ENCODE data around the gene SQSTM1. TPM values are rescaled to one million over a fixed set of nuclear protein-coding genes. Genes with fewer than 3 reads are reported as not detected.

SQSTM1 gene
- polyA plus RNA-seq, 3 donors: 149 to 259 (median 177) TPM

DNA sequence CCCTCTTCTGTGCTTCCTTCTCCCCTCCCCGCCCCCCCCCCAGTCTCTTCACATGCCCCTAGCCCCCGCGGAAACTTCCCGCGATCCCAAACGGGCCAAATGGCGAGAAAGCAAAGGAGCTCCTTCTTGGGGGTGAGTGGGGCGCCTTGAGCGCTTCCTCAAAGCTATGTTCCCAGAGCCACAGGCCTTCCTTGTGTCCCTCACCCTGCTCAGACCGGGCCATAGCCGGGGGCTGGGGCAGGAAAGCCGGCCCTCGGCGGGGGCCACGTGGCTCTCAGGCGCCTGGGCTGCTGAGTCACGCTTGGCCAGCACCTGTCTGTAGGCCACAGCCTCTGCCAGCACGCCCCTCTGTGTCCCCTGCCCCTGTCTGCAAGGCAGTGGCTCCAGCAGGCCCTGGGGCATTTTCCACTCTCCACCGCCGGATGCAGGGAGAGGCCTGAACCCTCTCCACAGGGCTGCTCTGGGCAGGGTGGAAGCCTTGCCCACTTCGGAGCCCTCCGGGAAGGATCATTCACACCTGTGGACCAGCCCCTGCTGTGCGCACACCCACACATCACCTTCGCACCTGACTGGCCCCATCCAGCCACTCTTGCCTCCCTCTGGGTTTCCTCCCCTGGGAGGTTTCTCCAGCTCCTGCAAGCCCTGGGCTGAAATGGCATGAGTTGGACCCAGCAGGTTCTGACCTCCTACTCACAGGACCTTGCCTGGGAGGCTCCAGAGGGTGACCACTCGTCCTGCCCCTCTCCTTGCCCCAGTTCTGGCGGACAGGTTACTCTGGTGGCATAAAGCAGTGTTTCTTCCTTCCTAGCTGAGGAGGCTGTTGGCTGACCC lies 1.2 kb upstream of the SQSTM1 start:
- 18 to 27% (median 20%) methylated on average over 25 to 26 of the region's 26 CpGs for WGBS, 3 donors

DNA sequence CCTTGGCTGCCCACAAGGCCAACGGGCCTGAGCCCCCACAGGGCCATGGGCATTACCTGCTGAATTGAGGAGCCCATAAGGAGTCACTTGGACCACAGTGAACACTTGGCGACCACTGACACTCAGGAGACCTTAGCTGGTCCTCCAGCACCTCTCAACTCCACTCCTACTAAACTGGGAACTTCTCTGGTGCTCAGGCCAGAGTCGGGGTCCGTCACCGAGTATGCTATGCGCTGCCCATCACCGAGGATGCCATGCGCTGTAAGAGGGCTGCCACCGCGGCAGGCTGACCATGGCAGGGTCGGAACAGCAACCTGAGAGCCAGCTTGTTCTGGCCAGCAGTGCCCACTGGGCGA lies 600 bp upstream of the SQSTM1 start:
- peak overlapping the region; percentile 10 for H3K27ac ChIP-seq (ENCODE audit: low read depth, low read length)
- WGBS, 3 donors: 25 to 41% (median 36%) methylated on average over 12 of the region's 12 CpGs

More for the DNA sequence above, 1.2 kb upstream of the SQSTM1 start:
- peak overlapping the region; percentile 10 for H3K27ac ChIP-seq (ENCODE audit: low read depth, low read length)

DNA sequence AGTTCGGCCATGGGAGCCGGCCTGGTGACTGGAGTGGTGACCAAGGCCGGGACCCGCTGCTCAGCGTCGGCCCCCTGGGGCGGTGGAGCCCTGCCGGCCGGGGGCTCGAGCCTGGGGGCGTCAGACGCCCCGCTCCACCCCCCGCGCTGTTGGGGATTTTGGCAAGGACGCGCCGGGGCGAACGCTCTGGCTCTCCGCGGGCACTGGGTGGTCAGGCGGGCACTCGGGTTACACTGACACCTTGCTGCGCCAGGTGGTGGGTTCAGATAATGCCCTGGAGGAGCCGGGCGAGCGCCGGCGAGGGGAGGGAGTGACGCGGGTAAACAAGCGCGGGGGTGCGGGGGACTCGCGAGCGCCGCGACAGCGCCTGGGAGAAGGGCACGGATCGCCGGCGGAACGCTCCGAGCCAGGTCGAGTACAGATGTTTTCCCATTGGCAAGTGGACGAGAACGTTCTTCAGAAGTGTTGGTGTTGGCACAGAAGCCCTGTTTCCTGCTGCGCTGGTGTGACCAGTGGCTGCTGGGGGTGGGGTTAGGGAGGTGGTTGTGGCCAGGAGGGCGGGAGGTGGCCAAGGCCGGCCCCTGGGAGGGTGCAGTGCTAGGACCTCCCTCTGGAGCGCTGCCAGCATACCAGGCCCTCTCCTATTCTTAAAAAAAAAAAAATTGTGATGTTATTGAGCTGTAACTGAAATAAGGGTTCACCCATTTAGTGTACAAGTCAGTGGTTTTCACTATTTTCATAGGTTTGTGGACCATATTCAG lies 773 bp downstream of the SQSTM1 start:
- WGBS, 3 donors: 0% methylated on average over 54 of the region's 54 CpGs
- peak overlapping the region; percentile 82 for H3K27ac ChIP-seq (ENCODE audit: low read depth, low read length)

GRCh38 chr5:179822059-179822432 lies 1.3 kb downstream of the SQSTM1 start:
- no peak overlapping the region for H3K27ac ChIP-seq (ENCODE audit: low read depth, low read length)
- WGBS, 3 donors: 22 to 57% (median 54%) methylated on average over 3 of the region's 3 CpGs

DNA sequence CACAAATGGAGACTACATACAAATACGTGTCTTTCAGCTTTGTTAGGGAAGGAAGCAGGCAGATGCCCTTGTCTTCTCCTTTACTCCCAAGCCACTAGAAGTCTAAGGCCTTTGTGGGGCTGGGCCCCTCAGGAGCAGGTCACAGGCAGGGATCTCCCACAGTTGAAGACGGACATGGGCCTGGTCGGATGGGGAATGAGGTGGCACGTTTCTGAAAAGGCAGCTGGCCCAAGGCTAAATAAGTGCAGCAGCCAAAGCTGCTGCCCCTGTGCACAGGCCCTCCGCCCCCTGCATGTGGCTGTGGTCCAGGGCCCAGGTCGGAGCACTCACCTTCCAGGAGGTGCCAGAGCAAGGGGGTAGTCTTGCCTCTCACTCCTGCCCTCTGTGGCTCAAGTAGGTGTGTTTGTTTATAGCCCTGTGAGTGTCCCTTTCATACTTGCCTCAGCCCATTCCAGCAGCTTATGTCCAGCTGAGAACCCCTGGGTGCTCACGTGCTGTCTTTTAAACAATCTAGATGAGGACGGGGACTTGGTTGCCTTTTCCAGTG lies 1.8 kb downstream of the SQSTM1 start:
- no peak overlapping the region for H3K27ac ChIP-seq (ENCODE audit: low read depth, low read length)
- 22 to 58% (median 50%) methylated on average over 8 of the region's 8 CpGs for WGBS, 3 donors

DNA sequence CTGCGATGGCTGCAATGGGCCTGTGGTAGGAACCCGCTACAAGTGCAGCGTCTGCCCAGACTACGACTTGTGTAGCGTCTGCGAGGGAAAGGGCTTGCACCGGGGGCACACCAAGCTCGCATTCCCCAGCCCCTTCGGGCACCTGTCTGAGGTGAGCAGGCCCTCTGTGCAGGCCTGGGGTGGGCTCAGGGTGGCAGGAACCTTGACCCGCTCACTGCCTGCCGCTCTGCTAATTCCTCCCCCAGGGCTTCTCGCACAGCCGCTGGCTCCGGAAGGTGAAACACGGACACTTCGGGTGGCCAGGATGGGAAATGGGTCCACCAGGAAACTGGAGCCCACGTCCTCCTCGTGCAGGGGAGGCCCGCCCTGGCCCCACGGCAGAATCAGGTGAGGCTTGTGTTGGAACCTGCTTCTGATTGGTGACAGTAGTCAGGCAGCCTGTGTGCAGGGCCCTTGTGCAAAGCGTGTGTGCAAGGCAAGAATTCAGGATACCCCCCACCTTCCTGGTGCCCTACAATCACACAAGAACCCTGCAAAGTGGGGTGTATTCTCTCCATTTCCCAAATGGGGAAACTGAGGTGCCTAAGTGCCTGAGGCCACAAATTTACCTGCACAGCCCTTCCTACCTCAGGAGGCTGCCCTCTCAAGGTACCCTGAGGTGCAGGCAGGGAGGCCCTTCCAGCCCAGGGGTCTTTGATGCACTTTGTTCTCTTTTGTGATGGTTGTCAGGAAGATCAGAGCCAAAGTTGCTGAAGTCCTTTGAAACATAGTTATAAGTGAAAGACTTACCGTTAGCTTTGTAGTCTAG lies 3.4 kb downstream of the SQSTM1 start:
- no peak overlapping the region for H3K27ac ChIP-seq (ENCODE audit: low read depth, low read length)
- 80 to 89% (median 84%) methylated on average over 22 of the region's 22 CpGs for WGBS, 3 donors

GRCh38 chr5:179824745-179825112 lies 4.0 kb downstream of the SQSTM1 start:
- H3K27ac ChIP-seq (ENCODE audit: low read depth, low read length): no peak overlapping the region
- 62 to 86% (median 82%) methylated on average over 3 of the region's 3 CpGs for WGBS, 3 donors

- no peak overlapping the region for H3K27ac ChIP-seq (ENCODE audit: low read depth, low read length)
- 75 to 83% (median 78%) methylated on average over 13 of the region's 13 CpGs for WGBS, 3 donors
Observed at GRCh38 chr5:179825655-179826182, 5.0 kb downstream of the SQSTM1 start.

- H3K27ac ChIP-seq (ENCODE audit: low read depth, low read length): no peak overlapping the region
- WGBS, 3 donors: 50 to 67% (median 59%) methylated on average over 9 of the region's 9 CpGs
Observed at GRCh38 chr5:179827680-179828079, 7.0 kb downstream of the SQSTM1 start.

DNA sequence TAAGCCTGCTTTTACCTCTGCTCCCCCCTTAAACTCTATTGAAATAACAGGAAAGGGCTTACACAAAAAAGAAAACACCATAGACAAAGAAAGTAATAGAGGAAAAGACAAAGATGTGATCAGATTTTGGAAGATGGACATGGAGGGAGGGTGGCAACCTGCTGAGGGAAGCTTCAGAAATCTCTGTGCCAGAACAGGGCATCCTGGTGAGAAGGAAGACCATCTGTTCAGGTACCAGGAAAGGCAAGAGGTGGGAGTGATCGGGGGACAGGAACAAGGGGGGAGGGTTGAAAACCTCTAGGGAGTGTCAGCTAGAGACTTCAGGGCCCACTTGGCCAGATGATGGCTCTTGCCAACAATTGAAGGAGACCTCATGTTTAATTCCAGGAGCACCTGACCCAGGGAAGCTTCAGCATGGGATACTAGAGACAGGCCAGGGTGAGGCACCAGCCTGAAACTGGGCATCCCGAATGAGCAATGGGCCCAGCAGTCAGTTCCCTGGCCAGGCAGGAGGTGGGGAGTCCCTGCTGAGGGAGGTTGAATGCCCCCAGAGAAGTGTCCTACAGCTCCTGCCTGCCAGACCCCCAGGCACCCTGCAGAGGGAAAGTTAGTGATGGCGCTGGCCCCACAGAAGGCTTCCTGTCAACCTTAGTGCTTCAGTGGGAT lies 8.2 kb downstream of the SQSTM1 start:
- no peak overlapping the region for H3K27ac ChIP-seq (ENCODE audit: low read depth, low read length)
- WGBS, 3 donors: 91 to 95% (median 94%) methylated on average over 3 of the region's 3 CpGs

- no peak overlapping the region for H3K27ac ChIP-seq (ENCODE audit: low read depth, low read length)
- 83 to 92% (median 90%) methylated on average over 7 of the region's 7 CpGs for WGBS, 3 donors
Observed at GRCh38 chr5:179829732-179830435, 9.2 kb downstream of the SQSTM1 start.

GRCh38 chr5:179830818-179831468 lies 10.2 kb downstream of the SQSTM1 start:
- 95 to 96% (median 96%) methylated on average over 7 of the region's 7 CpGs for WGBS, 3 donors
- no peak overlapping the region for H3K27ac ChIP-seq (ENCODE audit: low read depth, low read length)

DNA sequence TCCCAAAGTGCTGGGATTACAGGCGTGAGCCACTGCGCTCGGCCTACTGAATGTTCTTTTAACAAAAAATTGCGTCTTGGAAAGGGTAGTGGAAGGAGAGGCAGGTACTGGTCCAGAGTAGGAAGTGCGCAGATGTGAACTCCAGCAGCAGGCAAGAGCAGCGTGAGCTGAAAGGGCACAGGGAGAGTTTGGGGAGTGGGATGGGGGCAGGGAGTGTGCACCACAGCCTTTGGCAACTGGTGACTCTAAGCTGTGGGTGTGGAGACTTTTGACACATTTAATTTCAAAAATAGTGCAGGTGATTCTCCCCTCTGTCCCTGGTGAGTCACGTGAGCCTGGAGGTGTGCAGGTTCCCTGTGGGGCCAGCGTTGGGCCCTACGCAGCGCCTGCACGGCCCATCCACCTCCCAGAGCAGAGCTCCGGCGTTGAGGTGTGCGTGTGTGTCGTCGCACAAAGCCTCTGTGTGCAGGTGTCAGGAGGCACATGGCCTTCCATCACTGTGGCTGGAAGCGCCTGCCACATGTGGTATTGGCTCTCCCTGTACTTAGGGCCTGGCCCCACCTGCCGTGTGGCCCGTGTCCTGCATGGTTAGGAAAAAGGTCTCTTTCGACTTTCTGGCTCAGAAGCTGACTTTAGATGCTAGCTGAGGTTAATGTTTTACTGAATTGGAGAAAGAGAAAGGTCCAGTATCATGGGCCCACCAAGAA lies 11.5 kb downstream of the SQSTM1 start:
- 90 to 95% (median 95%) methylated on average over 20 of the region's 20 CpGs for WGBS, 3 donors
- no peak overlapping the region for H3K27ac ChIP-seq (ENCODE audit: low read depth, low read length)

GRCh38 chr5:179833056-179833708 lies 12.5 kb downstream of the SQSTM1 start:
- 86 to 89% (median 87%) methylated on average over 23 of the region's 23 CpGs for WGBS, 3 donors
- H3K27ac ChIP-seq (ENCODE audit: low read depth, low read length): no peak overlapping the region

- H3K27ac ChIP-seq (ENCODE audit: low read depth, low read length): no peak overlapping the region
- 98% methylated on average over 3 of the region's 3 CpGs for WGBS, 3 donors
Observed at GRCh38 chr5:179833709-179834070, 13.0 kb downstream of the SQSTM1 start.

- H3K27ac ChIP-seq (ENCODE audit: low read depth, low read length): no peak overlapping the region
- 82 to 90% (median 86%) methylated on average over 8 of the region's 8 CpGs for WGBS, 3 donors
Observed at GRCh38 chr5:179834120-179834519, 13.4 kb downstream of the SQSTM1 start.

Data from adipose tissue (tissue), 3 donors.